Left lung (tissue), 10 donors: ENCODE measurements around the gene SLC35G3. TPM values are rescaled to one million over a fixed set of nuclear protein-coding genes. Genes with fewer than 3 reads are reported as not detected.

Source experiments
- ATAC-seq: fragments of 200-7000 bp; cut with Tn5 transposase; one replicate; pipeline ENCODE4 v1.9.1; 2020; ENCODE audit warnings: moderate library complexity
- DNase-seq, 4 donors: peaks; one replicate each; pipeline ENCODE4 v3.0.0-alpha.2; 2013 to 2020
- H3K27ac ChIP-seq, 2 donors: fragments of 200-600 bp; sonication (generic) in 1 of 2; one replicate each; pipeline versions ENCODE4 v1.5.0 to v1.8.0; 2020 to 2021
- H3K27me3 ChIP-seq, 2 donors: fragments of 200-600 bp; sonication (generic) in 1 of 2; one replicate each; pipeline versions ENCODE4 v1.5.0 to v1.8.0; 2020 to 2021
- H3K36me3 ChIP-seq, 2 donors: fragments of 200-600 bp; sonication (generic) in 1 of 2; one replicate each; pipeline versions ENCODE4 v1.5.0 to v1.8.0; 2020 to 2021
- H3K4me1 ChIP-seq, 2 donors: fragments of 200-600 bp; one replicate each; pipeline ENCODE4 v1.8.0; 2021
- H3K4me3 ChIP-seq, 2 donors: fragments of 200-600 bp; sonication (generic) in 1 of 2; one replicate each; pipeline versions ENCODE4 v1.5.0 to v1.8.0; 2020 to 2021; ENCODE audit warnings: mild to moderate bottlenecking in 1 of 2
- H3K9me3 ChIP-seq, 2 donors: fragments of 200-600 bp; sonication (generic) in 1 of 2; one replicate each; pipeline versions ENCODE4 v1.5.0 to v1.8.0; 2020 to 2021
- CTCF ChIP-seq, 2 donors: fragments of 200-600 bp; sonication (generic) in 1 of 2; IDR thresholded peaks; one replicate each; pipeline versions ENCODE4 v1.5.0 to v1.8.0; 2021; ENCODE audit warnings: antibody characterized with exemption in 2 of 2
- intact Hi-C, 2 donors: fragments of 100-400 bp; cut with DNase I; formaldehyde crosslinking; loops; one replicate each; pipeline versions ENCODE4 v1.11.2 to v1.14.2; 2022
- polyA plus RNA-seq, 6 donors: library from polyadenylated mRNA; unstranded; fragments of 120-200 nt; gene quantifications; one replicate each; pipeline ENCODE4 v1.2.1, GENCODE V29; 2013; ENCODE audit not compliant: insufficient read length in 6 of 6
- total RNA-seq, 2 donors: library from RNA; stranded (reverse); fragmentation: NEBNext Ultra II Directional; extraction: Animal tissue kit (Norgen Biotek cat#: 25700); gene quantifications; one replicate each; pipeline ENCODE4 v1.2.1, GENCODE V29; 2021
- donor health status: DM: no; HTN: yes; CAD: no.
- donor health status: DM: no; HTN: no; CAD: no.

SLC35G3 gene
- total and polyA plus RNA-seq, 8 donors = not detected

- intact Hi-C loops = no loop called here
- no peaks in the 10 kb centered on the region for H3K36me3 ChIP-seq
- DNase-seq (no peak), ATAC-seq (no peak)
- H3K4me1 ChIP-seq = peaks cover 0 to 11% of the 10 kb centered on the region in 2 donors
- H3K27me3 ChIP-seq = no peaks in the 10 kb centered on the region
- H3K27ac ChIP-seq = no peak overlapping the region
- no peaks in the 10 kb centered on the region for H3K9me3 ChIP-seq
- no peak for TF ChIP-seq CTCF (IDR thresholded peaks at IDR 0.05)
- H3K4me3 ChIP-seq = no peak overlapping the region
Observed at GRCh38 chr17:35146214-35146833, 47.9 kb downstream of the SLC35G3 start.

GRCh38 chr17:35144840-35145239 lies 49.4 kb downstream of the SLC35G3 start:
- no peak overlapping the region for H3K4me3 ChIP-seq
- DNase-seq = no peak
- TF ChIP-seq CTCF (IDR thresholded peaks at IDR 0.05) = no peak
- intact Hi-C loops = no loop called here
- ATAC-seq = no peak
- no peaks in the 10 kb centered on the region for H3K36me3 ChIP-seq
- H3K27ac ChIP-seq = no peak overlapping the region
- no peaks in the 10 kb centered on the region for H3K9me3 ChIP-seq
- H3K27me3 ChIP-seq = no peaks in the 10 kb centered on the region
- peaks cover 4 to 26% of the 10 kb centered on the region in 2 donors for H3K4me1 ChIP-seq

Other genes starting within 250 kb of the SLC35G3 start
- 1 to 10 TPM in 1 of 2 donors, under 1 TPM in 1; 0.58 to 2.0 TPM for gene CCT6B, start 232.9 kb downstream of the SLC35G3 start, total RNA-seq
- gene CCT6B, start 232.9 kb downstream of the SLC35G3 start, polyA plus RNA-seq = 1 to 10 TPM; 2.9 to 5.1 (median 3.8) TPM
- gene ZNF830, start 232.9 kb downstream of the SLC35G3 start, total RNA-seq = 10 to 100 TPM; 11.8 to 11.9 TPM
- 10 to 100 TPM; 19.5 to 27.5 (median 21.8) TPM for gene ZNF830, start 232.9 kb downstream of the SLC35G3 start, polyA plus RNA-seq
- 10 to 100 TPM; 27.5 to 30.1 TPM for gene LIG3, start 213.9 kb downstream of the SLC35G3 start, total RNA-seq
- gene LIG3, start 213.9 kb downstream of the SLC35G3 start, polyA plus RNA-seq = 10 to 100 TPM; 27.3 to 43.7 (median 35.3) TPM
- gene RFFL, start 130.7 kb downstream of the SLC35G3 start, total RNA-seq = 10 to 100 TPM; 22.2 to 42.0 TPM
- 10 to 100 TPM; 19.6 to 24.1 (median 22.2) TPM for gene RFFL, start 130.7 kb downstream of the SLC35G3 start, polyA plus RNA-seq
- 10 to 100 TPM; 13.6 to 20.8 TPM for gene RAD51D, start 74.5 kb downstream of the SLC35G3 start, total RNA-seq
- gene RAD51D, start 74.5 kb downstream of the SLC35G3 start, polyA plus RNA-seq = 10 to 100 TPM; 15.4 to 18.0 (median 16.4) TPM
- gene FNDC8, start 72.8 kb downstream of the SLC35G3 start, total RNA-seq = not detected
- under 1 TPM in 5 of 6 donors, not detected in 1; 0.20 to 0.34 (median 0.25) TPM for gene FNDC8, start 72.8 kb downstream of the SLC35G3 start, polyA plus RNA-seq
- 10 to 100 TPM in 1 of 2 donors, 1 to 10 TPM in 1; 8.7 to 15.3 TPM for gene NLE1, start 52.1 kb downstream of the SLC35G3 start, total RNA-seq
- 10 to 100 TPM; 18.1 to 23.0 (median 20.7) TPM for gene NLE1, start 52.1 kb downstream of the SLC35G3 start, polyA plus RNA-seq
- under 1 TPM; 0.20 to 0.65 TPM for gene UNC45B, start 46.6 kb downstream of the SLC35G3 start, total RNA-seq
- under 1 TPM; 0.25 to 0.43 (median 0.39) TPM for gene UNC45B, start 46.6 kb downstream of the SLC35G3 start, polyA plus RNA-seq
- 10 to 100 TPM; 51.3 to 67.5 TPM for gene SLFN5, start 48.7 kb upstream of the SLC35G3 start, total RNA-seq
- 10 to 100 TPM; 20.8 to 28.2 (median 22.6) TPM for gene SLFN5, start 48.7 kb upstream of the SLC35G3 start, polyA plus RNA-seq
- gene SLFN11, start 179.2 kb upstream of the SLC35G3 start, total RNA-seq = 10 to 100 TPM; 53.2 to 92.7 TPM
- 10 to 100 TPM in 5 of 6 donors, 1 to 10 TPM in 1; 9.8 to 26.3 (median 20.7) TPM for gene SLFN11, start 179.2 kb upstream of the SLC35G3 start, polyA plus RNA-seq
- 10 to 100 TPM; 16.7 to 28.0 TPM for gene SLFN12, start 238.1 kb upstream of the SLC35G3 start, total RNA-seq
- 10 to 100 TPM; 22.9 to 33.9 (median 28.6) TPM for gene SLFN12, start 238.1 kb upstream of the SLC35G3 start, polyA plus RNA-seq